Measurements from ENCODE around the gene SLC38A2.

DNA sequence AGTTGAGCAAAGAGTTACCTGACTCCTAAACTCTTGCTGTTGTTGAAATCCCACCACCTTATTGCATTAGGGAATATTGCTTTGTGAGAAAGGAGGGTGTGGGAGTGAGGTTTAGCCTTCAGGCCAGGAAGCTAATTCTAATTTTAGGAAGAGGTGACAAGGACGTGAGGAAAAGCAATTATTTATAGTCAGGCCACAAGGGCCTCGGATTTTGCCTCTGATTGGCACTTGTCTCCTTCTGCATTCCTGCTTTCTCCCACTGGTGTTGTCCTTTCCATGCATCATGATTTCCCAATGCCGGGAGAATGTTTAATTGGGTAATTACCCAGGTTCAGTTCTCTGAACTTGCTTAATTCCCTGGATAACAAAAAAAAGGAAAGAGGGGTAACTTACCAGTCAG is 37.9 kb upstream of the SLC38A2 start:
- TF ChIP-seq CTCF (conservative IDR thresholded peaks at IDR 0.05; ENCODE audit: low read length) = no peak
- TF ChIP-seq EZH2phosphoT487 (IDR thresholded peaks at IDR 0.05; ENCODE audit: borderline replicate concordance, low read depth, low read length) = no peak
